Fibroblast of skin of abdomen (primary cell): ENCODE data around the gene ST7L.
"Not testable (repeated sequence)": the region's sequence is repeated elsewhere in the genome, so short reads cannot be mapped to it uniquely, and the experiment has no call there.

Source experiments
- DNase-seq: peaks from one replicate; pipeline ENCODE4 v3.0.0-alpha.2; 2013

Gene ST7L

DNA sequence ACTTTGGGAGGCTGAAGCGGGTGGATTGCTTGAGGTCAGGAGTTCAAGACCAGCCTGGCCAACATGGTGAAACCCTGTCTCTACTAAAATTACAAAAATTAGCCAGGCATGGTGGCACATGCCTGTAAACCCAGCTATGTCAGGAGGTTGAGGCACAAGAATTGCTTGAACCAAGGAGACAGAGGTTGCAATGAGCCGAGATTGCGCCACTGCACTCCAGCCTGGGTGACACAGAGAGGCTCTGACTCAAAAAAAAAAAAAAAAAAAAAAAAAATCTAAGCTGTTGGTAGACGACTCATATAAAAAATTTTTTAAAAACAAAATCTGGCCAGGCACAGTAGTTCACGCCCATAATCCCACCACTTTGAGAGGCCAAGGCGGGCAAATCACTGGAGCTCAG, 131.3 kb downstream of the ST7L start:
- not testable (repeated sequence) for DNase-seq

DNA sequence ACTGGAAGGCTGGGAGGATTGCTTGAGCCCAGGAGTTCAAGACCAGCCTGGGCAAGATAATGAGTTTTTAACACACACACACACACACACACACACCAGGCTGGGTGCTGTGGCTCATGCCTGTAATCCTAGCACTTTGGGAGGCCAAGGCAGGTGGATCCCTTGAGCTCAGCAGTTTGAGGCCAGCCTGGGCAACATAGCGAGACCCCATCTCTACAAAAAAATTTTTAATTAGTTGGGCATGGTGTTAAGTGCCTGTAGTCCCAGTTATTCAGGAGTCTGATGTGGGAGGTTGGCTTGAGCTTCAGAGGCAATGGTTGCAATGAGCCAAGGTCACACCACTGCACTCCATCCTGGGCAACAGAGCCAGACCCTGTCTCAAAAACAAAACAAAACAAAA, 132.9 kb downstream of the ST7L start:
- DNase-seq, result not testable (repeated sequence)

DNA sequence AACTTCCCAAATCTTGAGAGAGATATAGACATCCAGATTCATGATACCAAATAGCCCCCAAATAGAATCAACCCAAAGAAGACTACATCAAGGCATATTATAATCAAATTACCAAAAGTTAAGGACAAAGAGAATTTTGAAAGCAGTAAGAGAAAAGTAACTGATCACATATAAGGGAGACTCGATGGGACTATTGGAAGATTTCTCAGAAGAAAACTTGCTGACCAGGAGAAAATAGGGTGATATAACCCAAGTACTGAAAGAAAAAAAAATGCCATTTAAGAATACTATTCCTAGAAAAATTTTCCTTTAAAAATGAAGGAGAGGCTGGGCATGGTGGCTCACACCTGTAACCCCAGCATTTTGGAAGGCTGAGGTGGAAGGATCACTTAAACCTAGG, 140.6 kb downstream of the ST7L start:
- DNase-seq, result no peak

DNA sequence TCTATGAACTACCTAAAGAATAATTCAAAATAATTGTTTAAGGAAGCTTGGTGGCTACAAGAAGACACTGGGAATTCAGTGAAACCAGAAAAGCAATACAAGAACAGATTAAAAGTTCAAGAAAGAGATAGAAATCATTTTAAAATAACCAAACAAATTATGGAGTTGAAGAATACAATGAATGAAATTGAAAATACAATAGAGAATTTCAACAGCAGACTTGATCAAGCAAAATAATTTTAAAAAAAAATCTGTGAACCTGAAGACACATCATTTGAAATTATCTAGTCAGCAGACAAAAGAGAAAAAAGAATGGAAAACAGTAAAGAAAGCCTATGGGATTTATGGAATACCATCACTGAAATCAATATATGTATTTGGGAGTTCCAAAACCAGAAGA, 141.4 kb downstream of the ST7L start:
- DNase-seq, result no peak
